T-helper 2 cell treated with Interferon-gamma antibody and Interleukin-4, amounts not matched to agents 100 ng/mL and 5 ng/mL, for 36 hours (primary cell): Measurements from ENCODE around the gene CDK10. TPM values are rescaled to one million over a fixed set of nuclear protein-coding genes. Genes with fewer than 3 reads are reported as not detected.

Source experiments
- intact Hi-C: fragments of 100-400 bp; cut with micrococcal nuclease; formaldehyde crosslinking; loops from one replicate; pipeline ENCODE4 v1.15.1; 2023
- total RNA-seq: library from RNA; stranded (reverse); gene quantifications from 2 replicates; pipeline ENCODE4 v1.2.3, GENCODE V29; 2022

Gene CDK10
- total RNA-seq, 1 donor from 2014 or later, result 96.3 TPM

GRCh38 chr16:89730610-89731234 is 44.2 kb downstream of the CDK10 start:
- intact Hi-C loops, result no loop called here

GRCh38 chr16:89732142-89732917 is 45.8 kb downstream of the CDK10 start:
- intact Hi-C loops, result no loop called here

- intact Hi-C loops, result no loop called here
Measured at GRCh38 chr16:89732918-89733242, 46.4 kb downstream of the CDK10 start.

GRCh38 chr16:89733322-89733721 is 46.8 kb downstream of the CDK10 start:
- intact Hi-C loops, result no loop called here

- intact Hi-C loops, result no loop called here
Measured at GRCh38 chr16:89733792-89734191, 47.3 kb downstream of the CDK10 start.

GRCh38 chr16:89736554-89736953 is 50.1 kb downstream of the CDK10 start:
- intact Hi-C loops, result loop anchor here (2.0 kb wide), 1 partner anchor 36 kb away; the partner anchor contains the start of gene SPATA2L

GRCh38 chr16:89737341-89738071 is 51.0 kb downstream of the CDK10 start:
- intact Hi-C loops, result loop anchor here (1.0 to 2.0 kb wide), 2 partner anchors 15 to 37 kb away; partner anchors contain the start of gene SPATA2L

- intact Hi-C loops, result no loop called here
Measured at GRCh38 chr16:89738072-89738377, 51.5 kb downstream of the CDK10 start.

- intact Hi-C loops, result no loop called here
Measured at GRCh38 chr16:89738538-89739317, 52.2 kb downstream of the CDK10 start.

GRCh38 chr16:89739383-89739782 is 52.9 kb downstream of the CDK10 start:
- intact Hi-C loops, result no loop called here

GRCh38 chr16:89741342-89742014 is 55.0 kb downstream of the CDK10 start:
- intact Hi-C loops, result no loop called here

GRCh38 chr16:89742948-89743347 is 56.5 kb downstream of the CDK10 start:
- intact Hi-C loops, result no loop called here

GRCh38 chr16:89744813-89745212 is 58.3 kb downstream of the CDK10 start:
- intact Hi-C loops, result no loop called here

Other genes starting within 250 kb of the CDK10 start
- 154 and 155 TPM in 2 replicates for gene ANKRD11, start 196.1 kb upstream of the CDK10 start, total RNA-seq
- gene SPG7, start 178.3 kb upstream of the CDK10 start, total RNA-seq, result 115 and 116 TPM in 2 replicates
- 2,174 and 2,182 TPM in 2 replicates for gene RPL13, start 126.0 kb upstream of the CDK10 start, total RNA-seq
- 3.8 and 6.7 TPM in 2 replicates for gene CPNE7, start 110.9 kb upstream of the CDK10 start, total RNA-seq
- not detected in 2 replicates for gene DPEP1, start 73.0 kb upstream of the CDK10 start, total RNA-seq
- 98.8 and 101 TPM in 2 replicates for gene CHMP1A, start 29.0 kb upstream of the CDK10 start, total RNA-seq
- gene SPATA33, start 28.9 kb upstream of the CDK10 start, total RNA-seq, result 16.6 and 19.5 TPM in 2 replicates
- gene SPATA2L, start 15.0 kb downstream of the CDK10 start, total RNA-seq, result 6.0 and 6.7 TPM in 2 replicates
- 11.9 and 13.0 TPM in 2 replicates for gene VPS9D1, start 34.2 kb downstream of the CDK10 start, total RNA-seq
- gene ZNF276, start 34.8 kb downstream of the CDK10 start, total RNA-seq, result 75.6 and 79.0 TPM in 2 replicates
- gene FANCA, start 130.0 kb downstream of the CDK10 start, total RNA-seq, result 156 and 173 TPM in 2 replicates
- 1.2 and 1.3 TPM in 2 replicates for gene SPIRE2, start 141.8 kb downstream of the CDK10 start, total RNA-seq
- gene TCF25, start 186.9 kb downstream of the CDK10 start, total RNA-seq, result 208 and 234 TPM in 2 replicates
- gene MC1R, start 232.2 kb downstream of the CDK10 start, total RNA-seq, result 9.1 and 11.2 TPM in 2 replicates
- gene TUBB3, start 236.7 kb downstream of the CDK10 start, total RNA-seq, result 3.9 and 5.1 TPM in 2 replicates